CD4-positive, alpha-beta T cell (primary cell): ENCODE data around the gene TMEM150B. TPM values are rescaled to one million over a fixed set of nuclear protein-coding genes. Genes with fewer than 3 reads are reported as not detected.
A peak's percentile ranks its signal among the peaks of the same experiment; 100 is the strongest.

ENCODE experiments used
- ATAC-seq: fragments of 200-7000 bp; cut with Tn5 transposase; one replicate; pipeline ENCODE4 v1.10.0; 2022; ENCODE audit warnings: mild to moderate bottlenecking; ENCODE audit not compliant: poor library complexity
- CTCF ChIA-PET: fragments of 350-600 bp; sonication (Branson Sonifier 250); formaldehyde crosslinking; loops from one replicate; lab custom pipeline; 2021; ENCODE audit warnings: antibody characterized with exemption, inconsistent platforms; lab: Charles Lee
- POLR2A ChIA-PET: fragments of 350-600 bp; sonication (Branson Sonifier 250); formaldehyde crosslinking; loops from one replicate; lab custom pipeline; 2021; ENCODE audit warnings: antibody characterized with exemption, inconsistent platforms; lab: Charles Lee
- DNase-seq, 14 experiments: peaks; one replicate each; pipeline ENCODE4 v3.0.0-alpha.2; 2013 to 2020; ENCODE audit warnings: mixed read lengths in 2 of 14
- H3K27ac ChIP-seq, 2 donors: one replicate each; pipeline versions ENCODE4 v1.5.1 to v1.7.0; 2013; ENCODE audit warnings: low read length in 2 of 2, low read depth in 1 of 2, mild to moderate bottlenecking in 1 of 2
- H3K27me3 ChIP-seq, 2 experiments: 1 replicate in 1 of 2; 2 replicates in 1 of 2; pipeline versions ENCODE4 v1.6.1 to v1.7.0; 2013; ENCODE audit warnings: low read length in 2 of 2, control low read depth in 1 of 2, mild to moderate bottlenecking in 1 of 2, moderate library complexity in 1 of 2; ENCODE audit not compliant: insufficient read depth in 2 of 2, control insufficient read depth in 1 of 2
- H3K36me3 ChIP-seq: one replicate; pipeline ENCODE4 v1.6.1; 2013; ENCODE audit warnings: low read length, control low read depth; ENCODE audit not compliant: insufficient read depth
- H3K4me1 ChIP-seq: one replicate; pipeline ENCODE4 v1.6.1; 2013; ENCODE audit warnings: low read length, control low read depth; ENCODE audit not compliant: insufficient read depth
- H3K4me3 ChIP-seq: one replicate; pipeline ENCODE4 v1.5.1; 2013; ENCODE audit warnings: mild to moderate bottlenecking, low read length, moderate library complexity
- H3K9me3 ChIP-seq, 2 experiments: 1 replicate in 1 of 2; 2 replicates in 1 of 2; pipeline versions ENCODE4 v1.6.1 to v1.7.0; 2013; ENCODE audit warnings: low read length in 2 of 2, mild to moderate bottlenecking in 2 of 2, control low read depth in 1 of 2, moderate library complexity in 1 of 2; ENCODE audit not compliant: control insufficient read depth in 1 of 2, insufficient read depth in 1 of 2
- H3K27ac Mint-ChIP-seq: one replicate; pipeline ENCODE4 v1.8.0; 2020; ENCODE audit warnings: mixed read lengths
- H3K27me3 Mint-ChIP-seq: one replicate; pipeline ENCODE4 v1.8.0; 2021; ENCODE audit warnings: mixed read lengths
- H3K36me3 Mint-ChIP-seq: one replicate; pipeline ENCODE4 v1.8.0; 2021; ENCODE audit warnings: low read depth, mixed read lengths
- H3K4me1 Mint-ChIP-seq: one replicate; pipeline ENCODE4 v1.8.0; 2021; ENCODE audit warnings: low read depth, mixed read lengths
- H3K4me3 Mint-ChIP-seq: one replicate; pipeline ENCODE4 v1.8.0; 2020; ENCODE audit warnings: mild to moderate bottlenecking, mixed read lengths
- H3K9me3 Mint-ChIP-seq: one replicate; pipeline ENCODE4 v1.8.0; 2020; ENCODE audit warnings: mixed read lengths
- intact Hi-C, 2 experiments: fragments of 100-400 bp; cut with DNase I in 1 of 2; cut with micrococcal nuclease in 1 of 2; formaldehyde crosslinking; loops; one replicate each; pipeline versions ENCODE4 v1.15.1 to v1.9.0; 2023 to 2025; cut with DNase I, micrococcal nuclease
- polyA plus RNA-seq, 2 donors: library from polyadenylated mRNA; unstranded; fragments of 120-200 nt; gene quantifications; one replicate each; pipeline ENCODE4 v1.2.1, GENCODE V29; 2013
- total RNA-seq, 174 experiments: library from RNA in 2 of 174; stranded (reverse) in 2 of 174; gene quantifications; one replicate each; pipeline ENCODE4 v1.2.3 and lab custom pipeline; 2021 to 2026
- TF ChIP-seq, protein P1 (sequence below): fragments of 200-600 bp; IDR thresholded peaks from one replicate; pipeline ENCODE4 v1.8.0; 2022; ENCODE audit warnings: antibody characterized with exemption, mild to moderate bottlenecking

Gene TMEM150B, protein sequence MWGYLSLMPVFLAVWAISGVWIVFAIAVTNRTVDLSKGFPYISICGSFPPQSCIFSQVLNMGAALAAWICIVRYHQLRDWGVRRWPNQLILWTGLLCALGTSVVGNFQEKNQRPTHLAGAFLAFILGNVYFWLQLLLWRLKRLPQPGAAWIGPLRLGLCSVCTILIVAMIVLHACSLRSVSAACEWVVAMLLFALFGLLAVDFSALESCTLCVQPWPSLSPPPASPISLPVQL
- not detected for total RNA-seq
- 2.0 TPM for polyA plus RNA-seq (2013, experiment 1 of 2)
- 1.8 TPM for polyA plus RNA-seq (2013, experiment 2 of 2)
- 0 to 1.2 (median 0.06) reads per million in 172 experiments for total RNA-seq (lab: John Stamatoyannopoulos, UW)

GRCh38 chr19:55325172-55325571 is at the start of gene TMEM150B:
Gene TMEM150B (minus strand): TSS chr19:55325341. CDS start chr19:55321036, 4,305 bp downstream.
- Mint-ChIP-seq H3K9me3 (no peaks in the 10 kb centered on the region), H3K36me3 (no peaks in the 10 kb centered on the region), H3K4me3 (no peak within 1 kb of the TSS), H3K4me1 (no peaks in the 10 kb centered on the region), H3K27ac (no peak within 1 kb of the TSS), H3K27me3 (peaks cover 18% of the 10 kb centered on the region)
- ATAC-seq (no peak), DNase-seq (no peak)
- Histone ChIP-seq H3K4me1 (no peaks in the 10 kb centered on the region), H3K27me3 (no peaks in the 10 kb centered on the region), H3K9me3 (peaks cover 0 to 4% of the 10 kb centered on the region in 2 experiments), H3K27ac (no peak within 1 kb of the TSS), H3K36me3 (no peaks in the 10 kb centered on the region), H3K4me3 (peak within 1 kb of the TSS; percentile 19)
- TF ChIP-seq, protein P1, sequence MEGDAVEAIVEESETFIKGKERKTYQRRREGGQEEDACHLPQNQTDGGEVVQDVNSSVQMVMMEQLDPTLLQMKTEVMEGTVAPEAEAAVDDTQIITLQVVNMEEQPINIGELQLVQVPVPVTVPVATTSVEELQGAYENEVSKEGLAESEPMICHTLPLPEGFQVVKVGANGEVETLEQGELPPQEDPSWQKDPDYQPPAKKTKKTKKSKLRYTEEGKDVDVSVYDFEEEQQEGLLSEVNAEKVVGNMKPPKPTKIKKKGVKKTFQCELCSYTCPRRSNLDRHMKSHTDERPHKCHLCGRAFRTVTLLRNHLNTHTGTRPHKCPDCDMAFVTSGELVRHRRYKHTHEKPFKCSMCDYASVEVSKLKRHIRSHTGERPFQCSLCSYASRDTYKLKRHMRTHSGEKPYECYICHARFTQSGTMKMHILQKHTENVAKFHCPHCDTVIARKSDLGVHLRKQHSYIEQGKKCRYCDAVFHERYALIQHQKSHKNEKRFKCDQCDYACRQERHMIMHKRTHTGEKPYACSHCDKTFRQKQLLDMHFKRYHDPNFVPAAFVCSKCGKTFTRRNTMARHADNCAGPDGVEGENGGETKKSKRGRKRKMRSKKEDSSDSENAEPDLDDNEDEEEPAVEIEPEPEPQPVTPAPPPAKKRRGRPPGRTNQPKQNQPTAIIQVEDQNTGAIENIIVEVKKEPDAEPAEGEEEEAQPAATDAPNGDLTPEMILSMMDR, result no peak
- ChIA-PET CTCF (no interaction called here), POLR2A (no interaction called here)
- intact Hi-C loops, result no loop called here

GRCh38 chr19:55373993-55374757 is 49.0 kb upstream of the TMEM150B start:
- Mint-ChIP-seq H3K9me3 (no peaks in the 10 kb centered on the region), H3K36me3 (no peaks in the 10 kb centered on the region), H3K4me1 (peaks cover 5% of the 10 kb centered on the region), H3K4me3 (no peak overlapping the region), H3K27ac (no peak overlapping the region), H3K27me3 (peaks cover 41% of the 10 kb centered on the region)
- ChIA-PET CTCF (no interaction called here), POLR2A (no interaction called here)
- Histone ChIP-seq H3K36me3 (no peaks in the 10 kb centered on the region), H3K27me3 (peaks cover 51 to 63% of the 10 kb centered on the region in 2 experiments), H3K9me3 (peaks cover 0 to 21% of the 10 kb centered on the region in 2 experiments), H3K4me3 (no peak overlapping the region), H3K27ac (no peak overlapping the region), H3K4me1 (peaks cover 13% of the 10 kb centered on the region)
- ATAC-seq, result no peak
- TF ChIP-seq, protein P1, result no peak
- DNase-seq, result no peak
- intact Hi-C loops, result no loop called here

GRCh38 chr19:55373306-55373992 is 48.3 kb upstream of the TMEM150B start:
- no peaks in the 10 kb centered on the region for H3K36me3 ChIP-seq
- intact Hi-C loops, result no loop called here
- peaks cover 18% of the 10 kb centered on the region for H3K4me1 ChIP-seq
- H3K27me3 Mint-ChIP-seq, result peaks cover 41% of the 10 kb centered on the region
- H3K9me3 ChIP-seq, result peaks cover 0 to 27% of the 10 kb centered on the region in 2 experiments
- TF ChIP-seq, protein P1, result no peak
- no peak for ATAC-seq
- H3K36me3 Mint-ChIP-seq, result no peaks in the 10 kb centered on the region
- no peak for DNase-seq
- ChIA-PET CTCF (no interaction called here), POLR2A (no interaction called here)
- H3K4me1 Mint-ChIP-seq, result peaks cover 5% of the 10 kb centered on the region
- no peaks in the 10 kb centered on the region for H3K9me3 Mint-ChIP-seq
- no peak overlapping the region for H3K27ac Mint-ChIP-seq
- no peak overlapping the region for H3K27ac ChIP-seq
- peaks cover 57 to 70% of the 10 kb centered on the region in 2 experiments for H3K27me3 ChIP-seq
- no peak overlapping the region for H3K4me3 Mint-ChIP-seq
- no peak overlapping the region for H3K4me3 ChIP-seq
